ENCODE results near the gene RAMACL. TPM values are rescaled to one million over a fixed set of nuclear protein-coding genes. Genes with fewer than 3 reads are reported as not detected.

Gene RAMACL
- total RNA-seq, 1 experiment from 2014 or later: 3.6 TPM

GRCh38 chr6:166556336-166556735 lies 30.1 kb downstream of the RAMACL start:
- Histone ChIP-seq H3K9ac (ENCODE audit: low read length) (no peak overlapping the region), H3K4me1 (ENCODE audit: low read length) (peaks cover 63% of the 10 kb centered on the region), H3K27ac (ENCODE audit: low read length) (no peak overlapping the region), H3K4me3 (ENCODE audit: low read length) (no peak overlapping the region), H3K27me3 (ENCODE audit: low read length) (no peaks in the 10 kb centered on the region), H3K36me3 (ENCODE audit: insufficient read depth, low read length) (no peaks in the 10 kb centered on the region), H3K79me2 (ENCODE audit: low read length) (no peaks in the 10 kb centered on the region), H2AFZ (ENCODE audit: low read length) (no peak overlapping the region), H4K20me1 (ENCODE audit: insufficient read depth, low read depth, low read length) (no peaks in the 10 kb centered on the region), H3K9me3 (ENCODE audit: low read length) (no peaks in the 10 kb centered on the region), H3K9me2 (replicated peaks; ENCODE audit: insufficient read depth, low read length) (no peaks in the 10 kb centered on the region), H3K4me2 (ENCODE audit: low read depth, low read length, poor library complexity, severe bottlenecking) (no peak overlapping the region)
- no peak for DNase-seq

GRCh38 chr6:166555086-166555485 lies 31.4 kb downstream of the RAMACL start:
- H3K4me1 ChIP-seq (ENCODE audit: low read length): peaks cover 64% of the 10 kb centered on the region
- no peak overlapping the region for H3K27ac ChIP-seq (ENCODE audit: low read length)
- H3K9ac ChIP-seq (ENCODE audit: low read length): no peak overlapping the region
- no peaks in the 10 kb centered on the region for H3K9me3 ChIP-seq (ENCODE audit: low read length)
- H3K4me3 ChIP-seq (ENCODE audit: low read length): no peak overlapping the region
- H3K36me3 ChIP-seq (ENCODE audit: insufficient read depth, low read length): no peaks in the 10 kb centered on the region
- H3K9me2 ChIP-seq (replicated peaks; ENCODE audit: insufficient read depth, low read length): no peaks in the 10 kb centered on the region
- H3K79me2 ChIP-seq (ENCODE audit: low read length): no peaks in the 10 kb centered on the region
- H3K27me3 ChIP-seq (ENCODE audit: low read length): no peaks in the 10 kb centered on the region
- no peak for DNase-seq
- no peaks in the 10 kb centered on the region for H4K20me1 ChIP-seq (ENCODE audit: insufficient read depth, low read depth, low read length)
- no peak overlapping the region for H3K4me2 ChIP-seq (ENCODE audit: low read depth, low read length, poor library complexity, severe bottlenecking)
- H2AFZ ChIP-seq (ENCODE audit: low read length): no peak overlapping the region

GRCh38 chr6:166554316-166554715 lies 32.2 kb downstream of the RAMACL start:
- no peak for DNase-seq
- no peaks in the 10 kb centered on the region for H3K9me2 ChIP-seq (replicated peaks; ENCODE audit: insufficient read depth, low read length)
- H3K9ac ChIP-seq (ENCODE audit: low read length): no peak overlapping the region
- H3K4me2 ChIP-seq (ENCODE audit: low read depth, low read length, poor library complexity, severe bottlenecking): peak overlapping the region; percentile 33
- H3K36me3 ChIP-seq (ENCODE audit: insufficient read depth, low read length): no peaks in the 10 kb centered on the region
- no peak overlapping the region for H3K4me3 ChIP-seq (ENCODE audit: low read length)
- no peak overlapping the region for H2AFZ ChIP-seq (ENCODE audit: low read length)
- no peaks in the 10 kb centered on the region for H3K79me2 ChIP-seq (ENCODE audit: low read length)
- H3K27ac ChIP-seq (ENCODE audit: low read length): no peak overlapping the region
- no peaks in the 10 kb centered on the region for H4K20me1 ChIP-seq (ENCODE audit: insufficient read depth, low read depth, low read length)
- no peaks in the 10 kb centered on the region for H3K27me3 ChIP-seq (ENCODE audit: low read length)
- H3K4me1 ChIP-seq (ENCODE audit: low read length): peaks cover 68% of the 10 kb centered on the region
- H3K9me3 ChIP-seq (ENCODE audit: low read length): no peaks in the 10 kb centered on the region

- no peak overlapping the region for H3K9ac ChIP-seq (ENCODE audit: low read length)
- no peak for DNase-seq
- H2AFZ ChIP-seq (ENCODE audit: low read length): no peak overlapping the region
- no peaks in the 10 kb centered on the region for H3K27me3 ChIP-seq (ENCODE audit: low read length)
- peaks cover 69% of the 10 kb centered on the region for H3K4me1 ChIP-seq (ENCODE audit: low read length)
- H3K4me2 ChIP-seq (ENCODE audit: low read depth, low read length, poor library complexity, severe bottlenecking): peak overlapping the region; percentile 33
- no peaks in the 10 kb centered on the region for H3K9me2 ChIP-seq (replicated peaks; ENCODE audit: insufficient read depth, low read length)
- H3K4me3 ChIP-seq (ENCODE audit: low read length): peak overlapping the region; percentile 18; the same call in 1 of the 2 replicates
- H3K9me3 ChIP-seq (ENCODE audit: low read length): no peaks in the 10 kb centered on the region
- H3K27ac ChIP-seq (ENCODE audit: low read length): peak overlapping the region; percentile 11; the same call in 1 of the 2 replicates
- H3K79me2 ChIP-seq (ENCODE audit: low read length): no peaks in the 10 kb centered on the region
- H3K36me3 ChIP-seq (ENCODE audit: insufficient read depth, low read length): no peaks in the 10 kb centered on the region
- no peaks in the 10 kb centered on the region for H4K20me1 ChIP-seq (ENCODE audit: insufficient read depth, low read depth, low read length)
These were observed 32.8 kb downstream of the RAMACL start for GRCh38 chr6:166553563-166554271.

GRCh38 chr6:166552600-166552999 lies 33.9 kb downstream of the RAMACL start:
- H3K79me2 ChIP-seq (ENCODE audit: low read length): no peaks in the 10 kb centered on the region
- H3K27me3 ChIP-seq (ENCODE audit: low read length): no peaks in the 10 kb centered on the region
- H3K9me2 ChIP-seq (replicated peaks; ENCODE audit: insufficient read depth, low read length): no peaks in the 10 kb centered on the region
- no peaks in the 10 kb centered on the region for H3K9me3 ChIP-seq (ENCODE audit: low read length)
- H3K27ac ChIP-seq (ENCODE audit: low read length): peak overlapping the region; percentile 27
- no peak overlapping the region for H3K9ac ChIP-seq (ENCODE audit: low read length)
- H3K36me3 ChIP-seq (ENCODE audit: insufficient read depth, low read length): no peaks in the 10 kb centered on the region
- no peaks in the 10 kb centered on the region for H4K20me1 ChIP-seq (ENCODE audit: insufficient read depth, low read depth, low read length)
- H3K4me3 ChIP-seq (ENCODE audit: low read length): peak overlapping the region; percentile 18; the same call in 1 of the 2 replicates
- DNase-seq: peak; percentile 59
- no peak overlapping the region for H2AFZ ChIP-seq (ENCODE audit: low read length)
- peak overlapping the region; percentile 33 for H3K4me2 ChIP-seq (ENCODE audit: low read depth, low read length, poor library complexity, severe bottlenecking)
- H3K4me1 ChIP-seq (ENCODE audit: low read length): peaks cover 69% of the 10 kb centered on the region

GRCh38 chr6:166551754-166552495 lies 34.6 kb downstream of the RAMACL start:
- no peaks in the 10 kb centered on the region for H4K20me1 ChIP-seq (ENCODE audit: insufficient read depth, low read depth, low read length)
- H3K79me2 ChIP-seq (ENCODE audit: low read length): no peaks in the 10 kb centered on the region
- H3K4me3 ChIP-seq (ENCODE audit: low read length): no peak overlapping the region
- no peak overlapping the region for H3K9ac ChIP-seq (ENCODE audit: low read length)
- peak overlapping the region; percentile 33 for H3K4me2 ChIP-seq (ENCODE audit: low read depth, low read length, poor library complexity, severe bottlenecking)
- DNase-seq: no peak
- no peaks in the 10 kb centered on the region for H3K36me3 ChIP-seq (ENCODE audit: insufficient read depth, low read length)
- no peak overlapping the region for H2AFZ ChIP-seq (ENCODE audit: low read length)
- H3K27ac ChIP-seq (ENCODE audit: low read length): peak overlapping the region; percentile 24
- no peaks in the 10 kb centered on the region for H3K9me2 ChIP-seq (replicated peaks; ENCODE audit: insufficient read depth, low read length)
- H3K4me1 ChIP-seq (ENCODE audit: low read length): peaks cover 64% of the 10 kb centered on the region
- H3K27me3 ChIP-seq (ENCODE audit: low read length): no peaks in the 10 kb centered on the region
- no peaks in the 10 kb centered on the region for H3K9me3 ChIP-seq (ENCODE audit: low read length)

- H3K27me3 ChIP-seq (ENCODE audit: low read length): no peaks in the 10 kb centered on the region
- H3K36me3 ChIP-seq (ENCODE audit: insufficient read depth, low read length): no peaks in the 10 kb centered on the region
- no peak overlapping the region for H3K4me2 ChIP-seq (ENCODE audit: low read depth, low read length, poor library complexity, severe bottlenecking)
- no peaks in the 10 kb centered on the region for H3K79me2 ChIP-seq (ENCODE audit: low read length)
- H3K27ac ChIP-seq (ENCODE audit: low read length): no peak overlapping the region
- no peaks in the 10 kb centered on the region for H3K9me2 ChIP-seq (replicated peaks; ENCODE audit: insufficient read depth, low read length)
- DNase-seq: no peak
- no peaks in the 10 kb centered on the region for H4K20me1 ChIP-seq (ENCODE audit: insufficient read depth, low read depth, low read length)
- no peak overlapping the region for H3K4me3 ChIP-seq (ENCODE audit: low read length)
- H3K9me3 ChIP-seq (ENCODE audit: low read length): no peaks in the 10 kb centered on the region
- no peak overlapping the region for H3K9ac ChIP-seq (ENCODE audit: low read length)
- peaks cover 33% of the 10 kb centered on the region for H3K4me1 ChIP-seq (ENCODE audit: low read length)
- H2AFZ ChIP-seq (ENCODE audit: low read length): no peak overlapping the region
These were observed 39.8 kb downstream of the RAMACL start for GRCh38 chr6:166546653-166547052.

- no peaks in the 10 kb centered on the region for H3K79me2 ChIP-seq (ENCODE audit: low read length)
- H4K20me1 ChIP-seq (ENCODE audit: insufficient read depth, low read depth, low read length): no peaks in the 10 kb centered on the region
- no peak overlapping the region for H2AFZ ChIP-seq (ENCODE audit: low read length)
- no peak overlapping the region for H3K27ac ChIP-seq (ENCODE audit: low read length)
- no peaks in the 10 kb centered on the region for H3K9me2 ChIP-seq (replicated peaks; ENCODE audit: insufficient read depth, low read length)
- H3K9ac ChIP-seq (ENCODE audit: low read length): no peak overlapping the region
- no peak overlapping the region for H3K4me2 ChIP-seq (ENCODE audit: low read depth, low read length, poor library complexity, severe bottlenecking)
- no peak for DNase-seq
- H3K4me3 ChIP-seq (ENCODE audit: low read length): no peak overlapping the region
- no peaks in the 10 kb centered on the region for H3K9me3 ChIP-seq (ENCODE audit: low read length)
- H3K36me3 ChIP-seq (ENCODE audit: insufficient read depth, low read length): no peaks in the 10 kb centered on the region
- H3K4me1 ChIP-seq (ENCODE audit: low read length): peaks cover 41% of the 10 kb centered on the region
- no peaks in the 10 kb centered on the region for H3K27me3 ChIP-seq (ENCODE audit: low read length)
These were observed 41.1 kb downstream of the RAMACL start for GRCh38 chr6:166545156-166546034.

Data from Karpas-422 (cell line).